Ascending aorta (tissue), 2 donors: ENCODE results near the gene ACBD4. TPM values are rescaled to one million over a fixed set of nuclear protein-coding genes. Genes with fewer than 3 reads are reported as not detected.

Source experiments
- DNase-seq, 2 donors: peaks; one replicate each; pipeline ENCODE4 v3.0.0-alpha.2; 2019; ENCODE audit warnings: low spot score in 2 of 2
- H3K27ac ChIP-seq, 2 donors: fragments of 200-600 bp; sonication (generic); one replicate each; pipeline ENCODE4 v1.5.1; 2016 to 2017; ENCODE audit warnings: mild to moderate bottlenecking in 1 of 2
- H3K27me3 ChIP-seq: fragments of 200-600 bp; sonication (generic); one replicate; pipeline ENCODE4 v1.5.1; 2017
- H3K36me3 ChIP-seq, 2 donors: fragments of 200-600 bp; sonication (generic); one replicate each; pipeline ENCODE4 v1.5.1; 2016
- H3K4me1 ChIP-seq, 2 donors: fragments of 200-600 bp; sonication (generic); one replicate each; pipeline ENCODE4 v1.5.1; 2016 to 2017; ENCODE audit warnings: mild to moderate bottlenecking in 1 of 2
- H3K4me3 ChIP-seq, 2 donors: fragments of 200-600 bp; sonication (generic); one replicate each; pipeline ENCODE4 v1.5.1; 2016 to 2017; ENCODE audit warnings: mild to moderate bottlenecking in 1 of 2
- H3K9me3 ChIP-seq, 2 donors: fragments of 200-600 bp; sonication (generic); one replicate each; pipeline ENCODE4 v1.5.1; 2016
- intact Hi-C: fragments of 100-400 bp; cut with DNase I; formaldehyde crosslinking; loops from one replicate; pipeline ENCODE4 v1.15.1; 2023
- total RNA-seq: library from RNA; depleted of rRNA; stranded (reverse); fragments of >200 nt; gene quantifications from one replicate; pipeline ENCODE4 v1.1.0, GENCODE V29; 2016
- TF ChIP-seq, protein P1 (sequence below), 3 experiments: fragments of 200-600 bp in 2 of 3; fragments of 450-650 bp in 1 of 3; sonication (generic) in 2 of 3; IDR thresholded peaks; one replicate each; pipeline ENCODE4 v1.5.1; 2016 to 2019; ENCODE audit warnings: antibody characterized with exemption in 3 of 3, mild to moderate bottlenecking in 1 of 3, moderate library complexity in 1 of 3

ACBD4 gene
- total RNA-seq, 1 donor from 2014 or later, result 14.7 TPM

DNA sequence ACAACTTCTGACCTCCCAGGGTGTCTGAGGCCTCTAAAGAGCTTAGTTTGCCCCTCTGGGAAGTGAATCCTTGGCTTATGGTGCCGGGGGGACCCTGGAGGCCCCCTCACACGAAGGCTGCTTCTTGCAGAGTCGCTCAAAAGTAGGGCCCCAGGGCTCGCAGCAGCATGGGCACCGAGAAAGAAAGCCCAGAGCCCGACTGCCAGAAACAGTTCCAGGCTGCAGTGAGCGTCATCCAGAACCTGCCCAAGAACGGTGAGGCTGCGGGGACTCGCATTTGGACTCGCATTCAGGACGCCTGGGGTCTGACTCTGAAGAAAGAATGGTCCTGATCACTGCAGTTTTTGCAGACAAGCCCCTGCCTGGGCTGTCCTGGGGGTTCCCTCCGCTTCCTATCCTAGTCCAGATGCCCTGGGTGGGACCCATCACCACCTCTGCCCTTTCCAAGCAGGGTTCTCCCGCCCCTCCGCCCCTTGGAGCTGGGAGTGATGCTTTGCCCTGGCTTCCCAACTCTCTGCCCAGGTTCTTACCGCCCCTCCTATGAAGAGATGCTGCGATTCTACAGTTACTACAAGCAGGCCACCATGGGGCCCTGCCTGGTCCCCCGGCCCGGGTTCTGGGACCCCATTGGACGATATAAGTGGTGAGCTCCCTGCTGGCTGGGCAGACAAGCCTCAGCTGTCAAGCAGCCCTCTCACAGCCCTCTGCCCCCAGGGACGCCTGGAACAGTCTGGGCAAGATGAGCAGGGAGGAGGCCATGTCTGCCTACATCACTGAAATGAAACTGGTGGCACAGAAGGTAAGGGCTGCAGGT is 698 bp downstream of the ACBD4 start:
- intact Hi-C loops, result loop anchor here (1.0 to 5.0 kb wide), 4 partner anchors 13 to 236 kb away; partner anchors contain the start of gene HEXIM2
- Histone ChIP-seq H3K27ac (peak overlapping the region; percentile 86 to 90), H3K4me1 (peaks cover 5 to 13% of the 10 kb centered on the region in 2 donors), H3K36me3 (peaks cover 0 to 10% of the 10 kb centered on the region in 2 donors), H3K27me3 (no peaks in the 10 kb centered on the region), H3K4me3 (peak overlapping the region; percentile 62 to 81), H3K9me3 (no peaks in the 10 kb centered on the region)
- TF ChIP-seq, protein P1, sequence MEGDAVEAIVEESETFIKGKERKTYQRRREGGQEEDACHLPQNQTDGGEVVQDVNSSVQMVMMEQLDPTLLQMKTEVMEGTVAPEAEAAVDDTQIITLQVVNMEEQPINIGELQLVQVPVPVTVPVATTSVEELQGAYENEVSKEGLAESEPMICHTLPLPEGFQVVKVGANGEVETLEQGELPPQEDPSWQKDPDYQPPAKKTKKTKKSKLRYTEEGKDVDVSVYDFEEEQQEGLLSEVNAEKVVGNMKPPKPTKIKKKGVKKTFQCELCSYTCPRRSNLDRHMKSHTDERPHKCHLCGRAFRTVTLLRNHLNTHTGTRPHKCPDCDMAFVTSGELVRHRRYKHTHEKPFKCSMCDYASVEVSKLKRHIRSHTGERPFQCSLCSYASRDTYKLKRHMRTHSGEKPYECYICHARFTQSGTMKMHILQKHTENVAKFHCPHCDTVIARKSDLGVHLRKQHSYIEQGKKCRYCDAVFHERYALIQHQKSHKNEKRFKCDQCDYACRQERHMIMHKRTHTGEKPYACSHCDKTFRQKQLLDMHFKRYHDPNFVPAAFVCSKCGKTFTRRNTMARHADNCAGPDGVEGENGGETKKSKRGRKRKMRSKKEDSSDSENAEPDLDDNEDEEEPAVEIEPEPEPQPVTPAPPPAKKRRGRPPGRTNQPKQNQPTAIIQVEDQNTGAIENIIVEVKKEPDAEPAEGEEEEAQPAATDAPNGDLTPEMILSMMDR (IDR thresholded peaks at IDR 0.05), result no peak
- peak in 1 of 2 donors; percentile 63 for DNase-seq

DNA sequence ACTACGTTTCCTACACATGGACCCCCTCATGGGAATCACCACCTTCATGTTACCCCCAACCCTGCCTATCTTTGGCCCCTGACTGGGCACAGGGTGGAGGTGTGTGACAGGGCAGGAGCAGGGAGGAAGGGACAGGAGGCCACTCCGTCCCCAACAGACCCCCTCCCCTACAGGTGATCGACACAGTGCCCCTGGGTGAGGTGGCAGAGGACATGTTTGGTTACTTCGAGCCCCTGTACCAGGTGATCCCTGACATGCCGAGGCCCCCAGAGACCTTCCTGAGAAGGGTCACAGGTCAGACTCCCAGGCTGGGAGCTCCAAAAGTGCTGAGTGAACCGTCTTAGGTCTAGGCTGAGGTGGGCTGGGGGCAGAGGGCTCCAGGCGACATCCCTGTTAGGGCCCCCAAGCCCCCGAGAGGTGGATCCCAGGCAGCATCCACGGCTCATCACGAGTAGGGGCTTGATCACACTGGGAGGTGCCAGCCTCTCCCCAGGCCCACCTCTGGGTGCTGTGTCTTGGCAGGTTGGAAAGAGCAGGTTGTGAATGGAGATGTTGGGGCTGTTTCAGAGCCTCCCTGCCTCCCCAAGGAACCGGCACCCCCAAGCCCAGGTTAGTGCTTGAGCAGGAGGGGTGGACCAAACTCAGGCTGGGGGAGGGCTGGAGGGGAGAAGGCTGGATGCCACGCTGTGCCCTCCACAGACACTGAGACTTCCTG is 1.5 kb downstream of the ACBD4 start:
- Histone ChIP-seq H3K9me3 (no peaks in the 10 kb centered on the region), H3K27me3 (no peaks in the 10 kb centered on the region), H3K4me3 (peak overlapping the region in 1 of 2 donors; percentile 81), H3K36me3 (peaks cover 0 to 10% of the 10 kb centered on the region in 2 donors), H3K27ac (peak overlapping the region in 1 of 2 donors; percentile 90), H3K4me1 (peaks cover 5 to 13% of the 10 kb centered on the region in 2 donors)
- intact Hi-C loops, result loop anchor here (5.0 kb wide), 1 partner anchor 235 kb away; no protein-coding TSS in a partner anchor
- DNase-seq, result peak in 1 of 2 donors; percentile 61
- TF ChIP-seq, protein P1 (IDR thresholded peaks at IDR 0.05), result no peak

DNA sequence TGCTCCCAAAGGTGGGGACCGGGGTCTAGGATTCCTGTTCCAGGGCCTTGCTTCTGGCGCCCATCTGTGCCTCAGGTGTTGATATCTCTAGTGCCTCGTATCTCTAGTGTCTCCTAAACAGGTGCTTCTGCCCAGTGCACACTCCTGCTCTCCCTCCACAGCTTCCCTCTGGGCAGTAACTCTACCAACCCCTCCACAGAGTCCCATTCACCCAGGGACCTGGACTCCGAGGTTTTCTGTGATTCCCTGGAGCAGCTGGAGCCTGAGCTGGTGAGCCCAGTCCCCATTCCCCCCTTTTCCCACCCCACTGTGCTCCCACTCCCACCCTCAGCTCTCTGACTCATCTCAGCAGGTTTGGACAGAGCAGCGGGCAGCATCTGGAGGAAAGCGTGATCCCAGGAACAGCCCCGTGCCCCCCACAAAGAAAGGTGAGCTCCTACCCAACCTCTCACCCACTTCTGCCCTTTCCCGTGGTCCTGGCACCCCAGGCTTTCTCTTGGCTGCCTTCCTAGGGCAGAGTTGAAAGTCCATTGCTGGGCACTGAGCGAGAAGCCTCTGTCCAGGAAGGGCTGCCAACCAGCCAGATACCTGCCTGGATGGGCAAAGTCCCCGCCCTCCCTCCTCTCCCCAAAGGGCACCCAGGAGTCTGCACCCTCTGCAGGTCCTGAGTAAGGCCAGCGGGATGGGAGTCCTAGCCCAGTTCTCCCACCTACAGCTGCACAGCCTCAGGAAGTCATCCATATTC is 2.2 kb downstream of the ACBD4 start:
- H3K4me3 ChIP-seq, result no peak overlapping the region
- peaks cover 5 to 13% of the 10 kb centered on the region in 2 donors for H3K4me1 ChIP-seq
- no peak overlapping the region for H3K27ac ChIP-seq
- TF ChIP-seq, protein P1 (IDR thresholded peaks at IDR 0.05), result no peak
- no peaks in the 10 kb centered on the region for H3K27me3 ChIP-seq
- H3K9me3 ChIP-seq, result no peaks in the 10 kb centered on the region
- no peak for DNase-seq
- peaks cover 0 to 10% of the 10 kb centered on the region in 2 donors for H3K36me3 ChIP-seq
- intact Hi-C loops, result loop anchor here (5.0 kb wide), 1 partner anchor 235 kb away; no protein-coding TSS in a partner anchor

DNA sequence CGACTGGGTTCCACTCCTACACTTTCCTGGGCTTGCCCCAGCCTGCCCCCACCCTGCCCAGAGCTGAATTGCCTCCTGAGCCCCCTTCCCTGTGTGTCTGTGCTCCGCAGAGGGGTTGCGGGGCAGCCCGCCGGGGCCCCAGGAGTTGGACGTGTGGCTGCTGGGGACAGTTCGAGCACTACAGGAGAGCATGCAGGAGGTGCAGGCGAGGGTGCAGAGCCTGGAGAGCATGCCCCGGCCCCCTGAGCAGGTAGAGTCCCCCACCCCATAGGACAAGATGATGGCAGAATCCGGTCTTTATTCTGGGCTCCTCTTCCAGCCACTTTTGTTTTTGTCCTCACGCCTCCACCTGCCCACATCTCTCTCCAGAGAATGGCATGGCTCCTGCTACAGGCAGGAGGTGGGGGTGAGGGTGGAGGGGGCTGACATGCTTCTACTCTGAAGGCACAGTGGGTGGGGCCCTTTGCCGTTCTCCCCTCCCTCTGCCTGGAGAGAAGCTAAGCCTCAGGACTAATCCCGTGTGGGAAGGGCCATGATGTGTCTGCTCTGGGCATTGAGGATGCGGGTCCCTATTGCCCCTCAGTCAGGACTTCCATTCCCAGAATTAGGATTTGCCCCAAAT is 3.5 kb downstream of the ACBD4 start:
- Histone ChIP-seq H3K27ac (no peak overlapping the region), H3K9me3 (no peaks in the 10 kb centered on the region), H3K4me1 (peaks cover 5 to 19% of the 10 kb centered on the region in 2 donors), H3K36me3 (peaks cover 0 to 10% of the 10 kb centered on the region in 2 donors), H3K27me3 (no peaks in the 10 kb centered on the region), H3K4me3 (no peak overlapping the region)
- TF ChIP-seq, protein P1 (IDR thresholded peaks at IDR 0.05), result no peak
- intact Hi-C loops, result loop anchor here (5.0 kb wide), 1 partner anchor 233 kb away; no protein-coding TSS in a partner anchor
- no peak for DNase-seq

DNA sequence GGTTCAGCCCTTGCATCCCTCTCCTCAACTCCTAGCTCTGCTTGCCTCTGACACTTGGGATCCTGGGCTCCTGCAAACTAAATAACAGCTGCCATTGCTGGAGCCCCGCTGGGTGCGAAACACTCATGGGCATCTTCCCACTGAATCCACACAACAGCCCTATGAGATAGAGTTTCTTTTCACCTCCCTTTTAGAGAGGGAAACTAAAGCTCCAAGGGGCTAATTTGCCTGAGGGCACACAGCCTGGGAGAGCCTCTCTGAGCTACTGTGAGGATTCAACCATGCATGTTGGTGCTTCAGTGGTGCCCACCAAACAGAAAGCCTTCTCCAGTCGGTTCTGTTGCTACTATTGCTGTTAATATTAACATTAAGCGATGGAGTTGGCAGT is 4.0 kb downstream of the ACBD4 start:
- peaks cover 5 to 19% of the 10 kb centered on the region in 2 donors for H3K4me1 ChIP-seq
- H3K36me3 ChIP-seq, result peaks cover 0 to 10% of the 10 kb centered on the region in 2 donors
- intact Hi-C loops, result loop anchor here (5.0 kb wide), 1 partner anchor 233 kb away; no protein-coding TSS in a partner anchor
- H3K4me3 ChIP-seq, result no peak overlapping the region
- H3K9me3 ChIP-seq, result no peaks in the 10 kb centered on the region
- TF ChIP-seq, protein P1 (IDR thresholded peaks at IDR 0.05), result no peak
- no peak for DNase-seq
- H3K27ac ChIP-seq, result no peak overlapping the region
- no peaks in the 10 kb centered on the region for H3K27me3 ChIP-seq
